Panc1 (cell line): Measurements from ENCODE around the gene PTGFR.

ENCODE experiments used
- CTCF ChIP-seq: fragments of 450-650 bp; IDR thresholded peaks from 2 replicates; pipeline ENCODE4 v1.5.1; 2017; ENCODE audit warnings: mild to moderate bottlenecking
- POLR2AphosphoS5 ChIP-seq: IDR thresholded peaks from 2 replicates; pipeline ENCODE4 v1.6.1; 2012; ENCODE audit warnings: mild to moderate bottlenecking, low read depth, low read length, moderate library complexity
- TCF7L2 ChIP-seq: IDR thresholded peaks from 2 replicates; pipeline ENCODE4 v1.6.1; 2011; ENCODE audit warnings: mild to moderate bottlenecking, low read depth, low read length, inconsistent platforms

- TF ChIP-seq TCF7L2: no peak
- no peak for TF ChIP-seq POLR2AphosphoS5
- no peak for TF ChIP-seq CTCF
Measured at GRCh38 chr1:78549331-78549730, 58.6 kb downstream of the PTGFR start.
